Mesendoderm (in vitro differentiated cells): ENCODE results near the gene GTPBP10.

Experiments
- DNase-seq: peaks from one replicate; pipeline ENCODE4 v3.0.0; 2013
- H2AK5ac ChIP-seq: 2 replicates; pipeline ENCODE4 v1.6.1; 2013; ENCODE audit warnings: low read length, inconsistent platforms
- H2BK120ac ChIP-seq: 2 replicates; pipeline ENCODE4 v1.6.1; 2013; ENCODE audit warnings: low read depth, mild to moderate bottlenecking, low read length, moderate library complexity, mixed read lengths
- H2BK15ac ChIP-seq: replicated peaks from 2 replicates; pipeline ENCODE4 v1.6.1; 2013; ENCODE audit warnings: low read depth, mild to moderate bottlenecking, moderate library complexity
- H2BK5ac ChIP-seq: 2 replicates; pipeline ENCODE4 v1.6.1; 2013; ENCODE audit warnings: low read length, inconsistent platforms
- H3K18ac ChIP-seq: 2 replicates; pipeline ENCODE4 v1.6.1; 2013; ENCODE audit warnings: mild to moderate bottlenecking, low read length, mixed read lengths
- H3K23ac ChIP-seq: one replicate; pipeline ENCODE4 v1.6.1; 2013; ENCODE audit warnings: low read length
- H3K27ac ChIP-seq: 2 replicates; pipeline ENCODE4 v1.5.1; 2013; ENCODE audit warnings: low read depth, mild to moderate bottlenecking, inconsistent platforms, low read length, moderate library complexity
- H3K27me3 ChIP-seq: 2 replicates; pipeline ENCODE4 v1.6.1; 2013; ENCODE audit warnings: low read length, control low read depth, mild to moderate bottlenecking, inconsistent platforms; ENCODE audit not compliant: insufficient read depth, poor library complexity
- H3K36me3 ChIP-seq: 2 replicates; pipeline ENCODE4 v1.6.1; 2013; ENCODE audit warnings: low read length, inconsistent platforms; ENCODE audit not compliant: control insufficient read depth, insufficient read depth
- H3K4ac ChIP-seq: one replicate; pipeline ENCODE4 v1.6.1; 2013; ENCODE audit warnings: low read depth, mild to moderate bottlenecking, low read length, moderate library complexity
- H3K4me1 ChIP-seq: 2 replicates; pipeline ENCODE4 v1.6.1; 2013; ENCODE audit warnings: low read depth, low read length, inconsistent platforms; ENCODE audit not compliant: control insufficient read depth
- H3K4me2 ChIP-seq: 2 replicates; pipeline ENCODE4 v1.6.1; 2013; ENCODE audit warnings: low read length
- H3K4me3 ChIP-seq: 2 replicates; pipeline ENCODE4 v1.5.1; 2013; ENCODE audit warnings: mild to moderate bottlenecking, low read length
- H3K56ac ChIP-seq: one replicate; pipeline ENCODE4 v1.6.1; 2013; ENCODE audit warnings: low read length
- H3K79me1 ChIP-seq: 2 replicates; pipeline ENCODE4 v1.6.1; 2013; ENCODE audit warnings: low read length, inconsistent platforms
- H3K79me2 ChIP-seq: 2 replicates; pipeline ENCODE4 v1.6.1; 2013; ENCODE audit warnings: mild to moderate bottlenecking, low read length; ENCODE audit not compliant: control insufficient read depth, insufficient read depth
- H3K9ac ChIP-seq: 2 replicates; pipeline ENCODE4 v1.6.1; 2013; ENCODE audit warnings: low read length, inconsistent platforms
- H4K5ac ChIP-seq: one replicate; pipeline ENCODE4 v1.6.1; 2013; ENCODE audit warnings: low read length
- H4K8ac ChIP-seq: one replicate; pipeline ENCODE4 v1.6.1; 2013; ENCODE audit warnings: low read depth, mild to moderate bottlenecking, control low read depth, low read length, moderate library complexity
- WGBS: extraction: QIAGEN DNeasy Blood & Tissue Kit; methylation state at CpG from one replicate; pipeline ENCODE4 v1.1.7; 2013; ENCODE audit warnings: low lambda C conversion rate, missing lambda C conversion rate; ENCODE audit not compliant: insufficient coverage; ENCODE audit errors: extremely low coverage; 5-methylcytosine and 5-hydroxymethylcytosine counted together

GTPBP10 gene

GRCh38 chr7:90425376-90425775 lies 78.9 kb downstream of the GTPBP10 start:
- no peak overlapping the region for H2BK120ac ChIP-seq
- H3K18ac ChIP-seq: no peak overlapping the region
- no peak overlapping the region for H3K56ac ChIP-seq
- no peak overlapping the region for H3K4me3 ChIP-seq
- H4K5ac ChIP-seq: no peak overlapping the region
- no peaks in the 10 kb centered on the region for H3K36me3 ChIP-seq
- H4K8ac ChIP-seq: no peak overlapping the region
- no peaks in the 10 kb centered on the region for H3K4me1 ChIP-seq
- no peak overlapping the region for H3K27ac ChIP-seq
- H3K27me3 ChIP-seq: no peaks in the 10 kb centered on the region
- H3K79me2 ChIP-seq: no peaks in the 10 kb centered on the region
- H2AK5ac ChIP-seq: no peak overlapping the region
- no peak overlapping the region for H3K23ac ChIP-seq
- no peak for DNase-seq
- no peak overlapping the region for H3K4me2 ChIP-seq
- no peak overlapping the region for H2BK15ac ChIP-seq
- no peak overlapping the region for H3K4ac ChIP-seq
- no peak overlapping the region for H2BK5ac ChIP-seq
- no CpG with 5 or more reads among the region's 2 CpGs for WGBS
- no peaks in the 10 kb centered on the region for H3K79me1 ChIP-seq
- no peak overlapping the region for H3K9ac ChIP-seq

- no CpG with 5 or more reads among the region's 6 CpGs for WGBS
- no peak overlapping the region for H3K4me2 ChIP-seq
- H3K23ac ChIP-seq: peak overlapping the region; percentile 57
- H3K56ac ChIP-seq: no peak overlapping the region
- H3K27ac ChIP-seq: no peak overlapping the region
- no peaks in the 10 kb centered on the region for H3K36me3 ChIP-seq
- H2BK15ac ChIP-seq: no peak overlapping the region
- no peaks in the 10 kb centered on the region for H3K4me1 ChIP-seq
- H2BK120ac ChIP-seq: no peak overlapping the region
- H4K5ac ChIP-seq: no peak overlapping the region
- H3K9ac ChIP-seq: no peak overlapping the region
- no peak overlapping the region for H3K4me3 ChIP-seq
- peak; percentile 40 for DNase-seq
- no peak overlapping the region for H2BK5ac ChIP-seq
- no peaks in the 10 kb centered on the region for H3K79me1 ChIP-seq
- no peak overlapping the region for H2AK5ac ChIP-seq
- no peaks in the 10 kb centered on the region for H3K79me2 ChIP-seq
- no peak overlapping the region for H4K8ac ChIP-seq
- H3K18ac ChIP-seq: no peak overlapping the region
- H3K4ac ChIP-seq: no peak overlapping the region
- no peaks in the 10 kb centered on the region for H3K27me3 ChIP-seq
Observed at GRCh38 chr7:90430614-90431460, 84.3 kb downstream of the GTPBP10 start.

GRCh38 chr7:90432752-90433151 lies 86.2 kb downstream of the GTPBP10 start:
- Histone ChIP-seq H3K56ac (no peak overlapping the region), H4K8ac (no peak overlapping the region), H3K9ac (no peak overlapping the region), H3K79me2 (no peaks in the 10 kb centered on the region), H3K27me3 (no peaks in the 10 kb centered on the region), H2AK5ac (no peak overlapping the region), H3K27ac (no peak overlapping the region), H2BK120ac (no peak overlapping the region), H2BK5ac (no peak overlapping the region), H3K79me1 (no peaks in the 10 kb centered on the region), H4K5ac (no peak overlapping the region), H3K36me3 (no peaks in the 10 kb centered on the region), H3K23ac (no peak overlapping the region), H3K4me1 (no peaks in the 10 kb centered on the region), H3K18ac (no peak overlapping the region), H3K4me3 (no peak overlapping the region), H3K4me2 (no peak overlapping the region), H2BK15ac (no peak overlapping the region), H3K4ac (no peak overlapping the region)
- DNase-seq: no peak
- WGBS: no CpG with 5 or more reads among the region's 10 CpGs

- Histone ChIP-seq H4K5ac (no peak overlapping the region), H3K4me3 (no peak overlapping the region), H3K4ac (no peak overlapping the region), H3K23ac (no peak overlapping the region), H3K27me3 (no peaks in the 10 kb centered on the region), H4K8ac (no peak overlapping the region), H3K27ac (no peak overlapping the region), H3K4me2 (no peak overlapping the region), H3K18ac (no peak overlapping the region), H2BK120ac (no peak overlapping the region), H2BK5ac (no peak overlapping the region), H3K36me3 (no peaks in the 10 kb centered on the region), H3K9ac (no peak overlapping the region), H3K79me1 (no peaks in the 10 kb centered on the region), H3K56ac (no peak overlapping the region), H3K4me1 (no peaks in the 10 kb centered on the region), H3K79me2 (no peaks in the 10 kb centered on the region), H2AK5ac (no peak overlapping the region), H2BK15ac (no peak overlapping the region)
- WGBS: no CpG with 5 or more reads among the region's 3 CpGs
- no peak for DNase-seq
Observed at GRCh38 chr7:90433221-90433620, 86.7 kb downstream of the GTPBP10 start.
